ENCODE data around the gene FBXL7.

FBXL7 gene

DNA sequence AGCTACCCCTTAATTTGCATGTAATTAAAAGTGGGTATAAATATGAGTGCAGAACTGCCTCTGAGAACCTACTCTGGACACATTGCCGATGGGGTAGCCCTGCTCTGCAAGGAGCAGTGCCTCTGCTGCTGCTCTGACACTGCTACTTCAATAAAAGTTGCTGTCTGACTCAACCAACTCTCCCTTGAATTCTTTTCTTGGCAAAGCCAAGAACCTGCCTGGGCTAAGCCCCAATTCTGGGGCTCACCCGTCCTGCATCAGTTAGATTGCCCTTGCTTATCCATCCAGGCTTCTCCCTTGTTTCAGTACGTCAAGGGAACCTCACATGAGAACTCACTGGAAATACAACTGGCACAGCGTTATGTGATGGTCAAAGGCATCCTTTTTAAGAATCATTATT, 44.1 kb downstream of the FBXL7 start:
- no peak for DNase-seq (ENCODE audit: low read depth in 2 of 2)

DNA sequence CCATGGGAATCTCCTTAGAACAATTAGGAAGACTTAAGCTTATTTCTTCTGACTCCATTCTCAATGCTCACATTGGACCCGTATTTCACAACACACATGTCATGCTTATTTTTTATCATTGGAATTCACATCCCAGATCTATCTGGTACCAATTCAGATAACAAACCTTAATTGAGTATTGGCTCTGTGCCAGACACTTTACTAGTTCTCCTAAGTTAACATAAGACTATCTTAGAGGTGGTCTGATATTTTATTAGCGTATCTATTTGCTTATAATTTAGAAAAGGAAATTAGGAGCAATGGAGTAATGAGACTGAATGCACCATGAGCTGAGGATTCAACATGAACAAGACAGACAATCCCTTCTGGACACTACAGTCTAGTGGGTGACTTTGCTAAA, 45.1 kb downstream of the FBXL7 start:
- DNase-seq (ENCODE audit: low read depth in 2 of 2), result no peak

DNA sequence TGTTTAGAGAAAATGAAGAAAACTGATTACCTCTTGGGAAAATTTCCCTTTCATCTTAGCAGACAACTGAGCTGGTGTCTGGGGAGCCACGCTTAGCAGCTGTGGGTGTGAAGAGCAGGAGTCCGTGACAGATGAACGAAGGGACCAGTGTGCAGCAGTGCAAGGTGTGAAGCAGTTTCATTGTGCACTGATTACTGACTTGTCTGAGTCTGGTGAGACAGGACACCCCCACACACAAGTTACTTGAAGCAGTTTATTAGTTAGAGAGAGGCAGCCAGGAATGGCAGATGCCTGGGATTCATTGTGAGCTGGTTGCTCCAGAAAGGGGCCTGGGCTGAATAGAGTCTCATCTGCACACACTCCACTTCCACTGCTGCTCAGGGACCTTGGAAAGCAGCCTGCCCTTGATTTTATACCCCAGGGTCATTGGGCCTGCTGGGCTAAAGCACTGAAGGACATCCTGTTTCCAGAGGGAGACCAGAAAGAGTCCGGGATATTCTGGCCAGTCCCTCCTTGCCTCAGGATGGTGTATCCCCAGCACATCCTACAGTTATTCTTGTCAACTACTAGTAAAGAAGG, 47.4 kb downstream of the FBXL7 start:
- no peak for DNase-seq (ENCODE audit: low read depth in 2 of 2)

DNA sequence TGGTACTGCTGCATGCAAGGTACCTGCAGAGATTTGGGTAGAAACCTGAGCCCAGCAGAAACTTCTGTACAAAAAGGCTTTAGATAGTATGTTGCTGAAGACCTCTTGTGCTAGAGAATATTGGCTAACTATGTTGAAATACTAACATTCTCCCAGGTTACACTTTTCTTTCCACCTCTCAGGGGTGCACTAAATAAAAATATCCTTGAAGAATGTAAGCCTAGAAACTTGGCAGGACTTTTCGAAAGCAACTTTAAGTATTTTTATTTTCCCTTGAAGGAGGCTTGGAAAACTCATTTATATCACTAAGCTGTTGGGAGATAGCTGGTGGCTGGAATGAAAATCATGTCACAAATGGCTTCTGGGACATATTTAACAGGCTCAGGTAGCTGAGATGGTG, 50.0 kb downstream of the FBXL7 start:
- no peak for DNase-seq (ENCODE audit: low read depth in 2 of 2)

DNA sequence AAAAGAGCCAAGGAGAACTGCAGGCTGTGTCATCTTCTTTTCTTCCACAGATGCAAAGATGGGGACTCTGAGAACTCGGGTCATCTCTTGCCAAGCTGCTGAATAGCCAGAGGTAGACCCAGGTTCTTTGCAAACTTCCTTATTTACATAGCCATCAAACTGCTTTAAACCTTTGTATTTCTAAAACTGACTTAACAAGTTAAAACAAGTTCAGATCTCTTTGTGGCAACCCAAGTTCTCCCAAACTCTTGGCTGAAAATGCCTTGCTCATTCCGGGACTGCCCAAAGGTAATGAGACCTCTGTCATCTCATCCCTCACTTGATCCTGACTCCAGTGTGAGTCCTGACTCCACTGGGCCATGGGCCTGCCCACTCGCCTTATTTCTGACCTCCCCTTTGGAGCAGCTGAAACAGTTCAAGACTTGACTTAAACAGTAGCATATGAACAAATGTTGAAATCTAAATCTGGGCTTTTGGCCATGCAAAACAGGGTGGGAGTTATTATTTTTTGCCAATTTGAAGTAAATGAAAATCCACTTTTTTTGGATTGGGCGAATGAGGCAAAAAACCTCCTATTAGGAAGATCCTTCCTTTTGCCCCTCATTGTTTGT, 50.6 kb downstream of the FBXL7 start:
- no peak for DNase-seq (ENCODE audit: low read depth in 2 of 2)

DNA sequence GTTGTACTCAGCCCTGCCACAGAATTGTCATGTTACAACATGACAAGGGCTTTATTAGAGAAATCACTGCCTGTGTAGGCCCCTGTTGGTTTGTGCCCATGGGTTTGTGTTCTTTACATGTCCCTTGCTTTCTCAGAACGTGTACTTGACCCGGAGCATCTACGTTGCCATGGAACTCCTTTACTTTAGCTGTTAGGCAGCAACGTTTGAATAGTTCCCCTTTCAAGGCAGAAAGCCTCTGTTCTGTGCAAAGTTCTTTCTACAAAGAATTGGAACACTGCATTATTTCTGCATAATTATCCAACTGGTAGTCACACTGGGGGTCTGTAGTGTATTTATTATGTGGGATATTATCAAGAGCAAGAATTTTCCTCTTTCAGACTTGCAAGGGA, 51.1 kb downstream of the FBXL7 start:
- DNase-seq (ENCODE audit: low read depth in 2 of 2), result no peak

DNA sequence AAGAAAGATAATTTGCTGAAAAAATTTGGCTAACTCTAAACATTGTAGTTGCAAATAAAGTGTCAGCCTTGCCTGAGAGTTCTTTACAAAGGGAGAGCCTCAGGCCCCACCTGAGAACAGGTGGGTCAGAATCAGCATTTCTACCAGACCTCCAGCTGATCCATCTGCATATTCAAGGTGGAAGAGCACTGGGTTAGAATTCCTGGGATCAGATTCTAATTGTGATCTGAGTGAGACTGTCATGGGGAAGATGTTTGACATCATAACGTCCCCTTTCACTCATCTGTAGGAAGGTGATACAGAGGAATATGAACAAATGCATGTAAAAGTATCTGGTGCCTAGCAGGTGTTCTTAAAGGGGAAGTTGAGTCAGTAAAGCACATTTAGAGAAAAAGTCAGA, 54.6 kb downstream of the FBXL7 start:
- no peak for DNase-seq (ENCODE audit: low read depth in 2 of 2)

DNA sequence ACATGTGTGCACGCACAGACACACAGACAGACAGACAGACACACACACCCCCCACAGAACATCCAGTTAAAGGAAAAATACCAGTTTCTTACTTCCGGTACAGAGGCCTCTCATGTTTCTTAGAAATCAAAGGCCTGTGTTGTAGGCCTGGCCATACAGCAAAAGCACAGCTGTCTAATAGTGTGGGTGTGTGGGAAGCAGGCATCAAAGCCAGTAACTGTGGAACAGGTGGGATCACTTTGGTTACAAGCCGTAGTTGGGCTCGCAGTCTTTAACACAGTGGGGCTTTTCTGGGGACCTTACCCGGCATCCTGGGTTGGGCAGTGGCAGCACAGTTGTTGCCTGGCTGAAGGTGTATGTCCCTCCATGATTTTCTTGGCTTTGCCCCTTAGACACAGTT, 55.2 kb downstream of the FBXL7 start:
- no peak for DNase-seq (ENCODE audit: low read depth in 2 of 2)

DNA sequence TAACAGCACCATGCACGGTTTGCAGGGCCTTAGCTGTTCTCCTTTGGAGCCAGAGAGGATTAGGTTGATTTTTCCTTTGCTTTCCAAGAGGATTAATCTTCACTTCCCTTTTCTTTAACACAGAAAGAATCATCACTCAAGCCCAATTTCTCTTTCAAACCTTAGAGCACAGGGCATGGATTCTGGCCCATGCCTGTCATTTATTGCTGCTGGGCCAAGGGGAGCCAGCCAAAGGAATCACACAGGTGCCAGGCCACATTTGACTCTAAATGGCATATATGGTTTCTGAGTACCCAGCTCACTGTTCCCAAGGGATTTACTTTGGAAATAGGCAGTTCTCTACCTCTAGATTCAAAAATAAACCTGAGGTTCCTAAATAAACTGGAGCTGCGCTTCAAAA, 58.3 kb downstream of the FBXL7 start:
- no peak for DNase-seq (ENCODE audit: low read depth in 2 of 2)

DNA sequence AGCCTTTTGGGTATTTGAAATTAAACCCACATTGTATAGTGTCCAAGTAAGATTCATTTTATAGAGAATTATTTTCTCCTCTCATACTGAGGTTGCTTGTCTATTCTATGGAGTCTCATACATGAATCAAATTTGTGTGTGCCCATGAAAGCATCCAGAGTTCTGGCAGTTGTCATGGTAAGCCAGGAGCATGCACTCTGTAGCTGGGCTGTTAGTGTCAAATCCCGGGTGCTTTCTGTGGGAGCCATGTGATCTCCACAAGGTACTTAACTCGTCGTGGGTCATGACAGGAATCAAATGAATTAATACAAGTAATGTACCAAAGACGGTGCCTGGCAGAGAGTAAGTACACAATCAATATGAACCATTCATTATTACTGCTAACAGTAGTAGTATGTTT, 58.7 kb downstream of the FBXL7 start:
- DNase-seq (ENCODE audit: low read depth in 2 of 2), result no peak

DNA sequence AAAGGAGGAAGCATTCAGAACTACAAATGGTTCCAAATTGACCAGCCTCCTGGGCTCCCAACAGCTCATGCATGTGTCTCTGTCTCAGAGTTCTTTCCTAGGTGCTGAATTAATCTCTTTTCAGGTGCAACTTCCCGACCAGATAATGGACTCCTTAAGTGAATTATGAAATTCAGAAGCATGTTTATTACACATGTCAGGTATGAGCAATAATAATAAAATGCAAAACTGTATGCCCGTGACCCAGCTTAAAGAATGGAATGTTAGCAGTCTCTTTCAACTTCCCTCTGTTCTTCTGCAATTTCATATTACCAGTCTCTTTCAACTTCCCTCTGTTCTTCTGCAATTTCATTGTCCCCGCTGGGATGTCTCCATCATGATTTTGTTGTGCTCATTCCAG, 60.4 kb downstream of the FBXL7 start:
- DNase-seq (ENCODE audit: low read depth in 2 of 2), result no peak

DNA sequence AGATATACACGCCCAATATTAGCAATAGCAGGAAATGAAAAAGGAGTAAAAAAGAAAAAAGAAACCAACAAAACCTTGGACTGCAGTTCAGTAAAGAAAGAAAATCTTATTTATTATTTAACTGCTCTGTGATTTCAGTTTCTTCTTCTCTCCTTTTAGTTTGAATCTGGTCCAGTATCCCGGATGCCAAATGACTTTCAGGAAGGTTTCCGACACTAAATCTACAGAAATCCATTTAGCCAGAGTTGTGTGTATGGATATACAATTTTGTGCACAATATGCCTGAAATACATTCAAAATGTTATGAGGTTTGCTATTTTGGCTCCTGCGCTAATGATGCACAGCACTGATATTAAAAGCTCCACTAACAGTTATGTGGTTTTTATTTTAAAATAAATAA, 64.5 kb downstream of the FBXL7 start:
- no peak for DNase-seq (ENCODE audit: low read depth in 2 of 2)

DNA sequence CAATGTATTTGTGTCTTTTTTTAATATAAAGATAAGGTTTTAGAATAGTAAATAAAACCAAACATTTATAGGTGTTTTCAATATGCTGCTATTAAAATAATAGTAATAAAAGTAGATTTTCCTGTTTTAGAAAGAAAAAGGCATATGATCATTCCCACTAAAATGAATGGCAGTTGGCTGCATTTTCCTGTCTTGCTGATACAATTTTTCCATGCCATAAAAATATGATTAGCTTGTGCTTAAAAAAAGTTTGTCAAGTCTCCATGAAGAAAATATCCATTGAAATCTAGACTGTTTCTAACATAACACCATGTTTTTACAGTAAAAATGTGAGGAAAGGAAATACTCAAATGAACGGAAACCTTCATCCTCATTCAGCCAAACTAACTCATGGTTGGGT, 65.0 kb downstream of the FBXL7 start:
- DNase-seq (ENCODE audit: low read depth in 2 of 2), result no peak

DNA sequence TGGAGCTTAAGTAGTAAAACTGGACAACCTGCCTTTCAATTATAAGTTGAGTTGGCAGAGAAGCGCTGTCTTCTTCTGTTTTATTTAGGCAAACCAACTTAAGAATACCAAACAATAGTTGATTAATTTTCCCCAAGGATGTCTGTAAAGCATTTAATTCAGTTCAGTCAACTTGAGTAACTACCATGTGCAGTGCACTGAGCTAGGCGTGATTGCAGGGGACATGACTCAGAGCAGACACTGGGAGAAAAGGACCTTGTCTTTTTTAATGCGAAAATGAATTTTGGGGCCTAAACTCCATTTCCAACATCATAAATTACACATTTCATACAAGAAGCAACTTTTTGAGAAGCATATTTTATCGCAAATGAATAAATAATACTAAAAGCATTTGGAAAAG, 66.3 kb downstream of the FBXL7 start:
- DNase-seq (ENCODE audit: low read depth in 2 of 2), result no peak

DNA sequence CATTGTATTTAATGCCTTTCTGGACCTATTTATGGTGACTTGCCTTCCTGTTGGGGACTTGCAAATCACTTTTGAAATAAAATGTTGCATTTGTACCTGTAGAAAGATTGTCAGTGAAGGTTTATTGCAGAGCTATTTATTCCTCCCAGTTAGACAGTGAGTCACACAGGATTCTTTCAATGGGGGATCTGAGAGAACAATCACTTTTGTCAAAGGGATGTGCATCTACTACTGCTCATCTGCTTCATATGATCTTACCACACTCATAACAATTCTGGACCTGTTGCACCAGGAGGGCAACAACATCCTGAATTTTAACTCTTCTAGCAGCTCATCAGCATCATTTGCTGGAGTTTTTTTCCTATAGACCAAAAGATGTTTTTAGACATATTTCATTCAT, 66.8 kb downstream of the FBXL7 start:
- no peak for DNase-seq (ENCODE audit: low read depth in 2 of 2)

DNA sequence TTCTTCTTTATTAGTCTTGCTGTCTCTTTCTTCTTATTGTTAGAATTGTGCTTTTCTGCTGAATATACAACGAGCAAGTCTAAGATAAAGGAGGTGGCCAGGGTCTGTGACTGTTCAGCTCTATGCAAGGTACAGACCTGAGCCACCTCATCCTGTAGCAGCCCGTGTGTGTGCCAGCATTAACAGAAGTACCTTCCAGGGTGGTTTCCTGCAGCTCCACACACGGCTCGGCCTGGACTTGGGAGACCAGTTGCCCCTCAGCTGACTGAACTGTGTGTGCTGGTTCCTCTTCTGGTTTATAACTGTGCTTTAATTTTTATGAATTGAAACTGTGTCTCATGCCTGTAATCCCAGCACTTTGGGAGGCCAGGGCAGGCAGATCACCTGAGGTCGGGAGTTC, 70.5 kb downstream of the FBXL7 start:
- no peak for DNase-seq (ENCODE audit: low read depth in 2 of 2)

DNA sequence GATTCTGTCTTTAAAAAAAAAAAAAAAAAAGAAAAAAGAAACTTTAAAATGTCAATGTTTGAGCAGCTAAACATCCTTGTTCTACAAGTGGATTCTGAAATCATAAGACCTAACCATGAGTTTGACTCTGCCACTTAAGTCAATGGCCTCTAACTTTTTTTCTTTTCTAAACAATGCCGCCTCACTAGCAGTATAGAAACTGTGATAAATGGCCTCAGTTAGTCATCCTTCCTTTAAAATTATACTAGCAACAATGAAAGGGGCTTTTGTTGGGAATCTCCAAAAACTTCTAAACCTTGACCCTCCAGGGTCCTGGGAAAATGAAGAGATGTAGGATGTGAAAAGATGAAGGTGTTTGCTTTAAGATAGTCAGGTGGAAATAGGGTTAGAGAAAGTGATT, 71.1 kb downstream of the FBXL7 start:
- no peak for DNase-seq (ENCODE audit: low read depth in 2 of 2)

DNA sequence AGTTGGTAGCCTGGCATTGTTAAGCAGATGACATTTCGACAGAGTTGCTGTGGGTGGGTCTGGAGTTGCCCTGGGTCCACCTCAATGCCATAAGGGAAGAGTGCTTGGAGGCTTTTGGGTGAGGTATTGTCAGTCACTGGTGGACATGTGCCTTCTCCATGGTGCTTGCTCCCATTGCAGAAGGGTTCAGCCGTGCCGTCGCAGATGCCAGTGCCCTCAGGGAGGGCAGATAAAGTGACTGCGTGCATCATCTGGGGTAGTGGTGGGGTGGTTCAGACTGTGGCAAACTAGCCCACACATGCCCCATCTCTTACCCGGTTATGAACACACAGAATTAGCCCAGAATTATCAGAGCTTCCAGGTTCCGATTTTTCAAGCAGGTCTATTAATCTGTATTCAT, 71.6 kb downstream of the FBXL7 start:
- DNase-seq (ENCODE audit: low read depth in 2 of 2), result no peak

DNA sequence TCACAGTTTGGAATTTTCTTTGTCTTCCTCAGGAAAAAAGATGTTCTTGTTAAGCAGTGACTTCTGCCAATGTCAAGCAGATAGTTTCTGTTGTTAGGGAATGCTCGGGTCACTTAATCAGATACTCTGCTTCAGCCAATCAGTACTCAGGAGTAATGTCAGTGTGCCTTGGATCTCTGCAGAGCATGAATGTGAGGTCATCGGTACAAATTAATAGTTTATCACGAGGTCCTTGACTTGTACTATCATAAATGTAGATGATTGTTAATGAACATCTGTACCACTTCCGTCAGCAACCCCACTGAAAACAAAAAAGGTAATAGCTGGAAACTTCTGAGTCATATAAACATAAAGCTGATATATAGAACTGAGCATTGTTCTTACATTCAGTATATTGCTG, 73.6 kb downstream of the FBXL7 start:
- DNase-seq (ENCODE audit: low read depth in 2 of 2), result no peak

DNA sequence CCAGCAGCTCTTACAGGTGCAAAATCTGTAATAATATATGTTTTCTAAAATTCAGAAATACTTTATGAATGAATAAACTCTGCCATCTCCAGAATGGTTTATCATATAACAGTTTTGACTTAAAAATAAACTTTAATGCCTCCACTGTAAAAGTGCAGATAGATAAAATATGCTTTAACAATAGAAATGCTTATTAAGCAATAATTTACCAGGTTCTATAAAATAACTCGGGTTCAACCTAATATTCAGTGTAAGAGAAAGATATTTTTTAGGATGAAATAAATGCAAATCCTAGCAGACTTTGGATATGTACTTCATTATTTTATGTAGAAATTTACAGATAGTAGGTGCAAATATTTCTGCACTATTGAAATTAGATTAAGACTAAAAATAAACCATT, 74.1 kb downstream of the FBXL7 start:
- no peak for DNase-seq (ENCODE audit: low read depth in 2 of 2)

DNA sequence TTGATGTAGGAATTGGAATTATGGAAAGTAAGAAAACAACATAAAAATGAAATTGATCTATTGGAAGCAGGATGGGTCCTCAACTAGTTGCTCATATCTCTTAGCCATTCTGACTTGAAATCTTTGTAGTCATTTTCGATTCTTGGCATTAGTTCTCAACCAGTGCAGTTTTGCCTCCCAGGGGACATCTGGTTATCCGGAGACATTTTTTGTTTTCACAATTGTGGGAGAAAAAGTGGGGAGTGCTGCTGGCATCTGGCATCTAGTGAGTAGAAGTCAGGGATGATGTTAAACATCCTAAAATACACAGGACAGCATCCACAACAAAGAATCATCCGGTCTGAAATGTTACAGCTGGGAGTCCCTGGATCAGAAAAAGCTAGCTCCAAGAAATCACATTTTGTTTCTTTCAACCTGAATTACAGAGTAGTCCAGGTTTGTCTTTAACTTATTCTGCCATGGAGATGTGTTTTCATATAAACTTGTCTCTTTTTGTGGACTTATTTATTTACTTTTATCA, 74.9 kb downstream of the FBXL7 start:
- DNase-seq (ENCODE audit: low read depth in 2 of 2), result no peak

DNA sequence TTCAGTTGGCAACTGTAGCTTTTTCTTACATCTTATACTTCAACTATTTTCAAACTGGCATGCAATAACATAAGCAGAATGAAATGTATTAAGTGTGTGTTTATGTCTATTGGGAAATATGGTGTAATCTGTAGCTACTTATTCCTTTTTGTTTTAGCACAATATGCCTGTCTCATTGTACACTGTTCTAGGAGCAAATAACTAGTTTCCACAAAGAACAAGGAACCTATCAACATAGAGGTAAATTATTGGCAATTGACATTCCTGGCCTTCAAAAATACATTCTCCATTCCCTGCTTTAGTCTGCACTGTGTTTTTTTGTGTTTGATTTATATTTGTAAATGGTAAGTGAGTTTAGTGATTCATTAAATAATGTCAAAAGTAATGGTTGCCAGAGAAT, 75.7 kb downstream of the FBXL7 start:
- DNase-seq (ENCODE audit: low read depth in 2 of 2), result no peak

DNA sequence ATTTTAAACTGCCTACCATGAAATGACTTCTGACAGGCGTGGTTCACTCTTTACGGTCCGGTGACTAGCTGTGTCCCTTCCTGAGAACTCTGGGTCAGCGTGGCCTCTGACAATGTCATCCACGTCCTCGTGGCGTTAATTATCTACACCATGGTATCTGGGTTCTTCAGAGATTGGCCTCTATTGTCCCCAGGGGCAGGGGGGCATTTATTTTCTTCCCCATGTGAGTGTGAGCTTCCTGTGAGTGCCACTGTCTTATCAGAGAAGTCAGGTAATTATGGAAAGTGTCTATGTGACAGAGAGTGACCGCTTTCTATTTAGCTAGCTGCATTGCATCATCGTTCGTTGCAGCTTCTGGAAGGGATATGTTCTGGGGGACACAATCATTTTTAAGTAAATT, 77.2 kb downstream of the FBXL7 start:
- no peak for DNase-seq (ENCODE audit: low read depth in 2 of 2)

DNA sequence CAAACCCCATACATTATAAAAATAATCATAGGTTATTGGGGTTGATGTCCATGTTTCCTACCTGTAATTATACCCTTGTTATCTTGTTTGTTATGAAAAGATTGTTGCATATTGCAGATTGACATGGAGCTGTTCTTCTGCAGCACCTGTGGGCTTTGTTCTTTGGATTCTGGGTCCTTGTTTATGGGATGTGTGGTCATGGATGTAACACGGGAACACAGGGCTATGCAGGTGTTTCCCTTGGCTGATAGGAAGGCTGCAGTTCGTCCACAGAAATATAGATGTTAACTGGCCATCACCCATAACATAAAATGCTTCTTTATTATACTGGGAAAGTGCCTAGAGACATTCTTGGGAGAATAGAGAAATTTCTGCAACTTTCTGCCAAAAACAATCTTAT, 77.9 kb downstream of the FBXL7 start:
- no peak for DNase-seq (ENCODE audit: low read depth in 2 of 2)
